Trophoblast cell (in vitro differentiated cells and primary cell): ENCODE results near the gene IQSEC1.

Experiments
- DNase-seq, 2 donors: peaks; one replicate each; pipeline ENCODE4 v3.0.0-alpha.2; 2016
- H2AFZ ChIP-seq: 2 replicates; pipeline ENCODE4 v1.6.1; 2013; ENCODE audit warnings: low read length, moderate library complexity, mild to moderate bottlenecking; ENCODE audit not compliant: insufficient read depth, poor library complexity
- H2AK5ac ChIP-seq: 2 replicates; pipeline ENCODE4 v1.6.1; 2013; ENCODE audit warnings: mild to moderate bottlenecking, low read length
- H2BK120ac ChIP-seq: 2 replicates; pipeline ENCODE4 v1.6.1; 2013; ENCODE audit warnings: low read length, mild to moderate bottlenecking, moderate library complexity; ENCODE audit not compliant: insufficient read depth, poor library complexity
- H2BK12ac ChIP-seq: 2 replicates; pipeline ENCODE4 v1.6.1; 2013; ENCODE audit warnings: mild to moderate bottlenecking, low read length, moderate library complexity
- H2BK5ac ChIP-seq: 2 replicates; pipeline ENCODE4 v1.6.1; 2013; ENCODE audit warnings: low read length, low read depth, moderate library complexity, mild to moderate bottlenecking; ENCODE audit not compliant: poor library complexity
- H3K14ac ChIP-seq: 2 replicates; pipeline ENCODE4 v1.6.1; 2013; ENCODE audit warnings: mild to moderate bottlenecking, low read length
- H3K18ac ChIP-seq: 2 replicates; pipeline ENCODE4 v1.6.1; 2013; ENCODE audit warnings: mild to moderate bottlenecking, low read length
- H3K23ac ChIP-seq: 2 replicates; pipeline ENCODE4 v1.6.1; 2013; ENCODE audit warnings: low read length
- H3K27ac ChIP-seq: 2 replicates; pipeline ENCODE4 v1.5.1; 2013; ENCODE audit warnings: low read depth, mild to moderate bottlenecking, inconsistent platforms, low read length, moderate library complexity
- H3K27me3 ChIP-seq: 2 replicates; pipeline ENCODE4 v1.6.1; 2013; ENCODE audit warnings: inconsistent platforms, mild to moderate bottlenecking, low read length, moderate library complexity; ENCODE audit not compliant: insufficient read depth
- H3K36me3 ChIP-seq, 2 experiments: 1 replicate in 1 of 2; 2 replicates in 1 of 2; pipeline ENCODE4 v1.6.1; 2013; ENCODE audit warnings: low read length in 2 of 2, mild to moderate bottlenecking in 2 of 2, moderate library complexity in 1 of 2; ENCODE audit not compliant: insufficient read depth in 2 of 2, control insufficient read depth in 1 of 2
- H3K4ac ChIP-seq: 2 replicates; pipeline ENCODE4 v1.6.1; 2013; ENCODE audit warnings: low read depth, mild to moderate bottlenecking, low read length, moderate library complexity
- H3K4me1 ChIP-seq, 2 experiments: 1 replicate in 1 of 2; 2 replicates in 1 of 2; pipeline ENCODE4 v1.6.1; 2013; ENCODE audit warnings: low read length in 2 of 2, mild to moderate bottlenecking in 2 of 2, moderate library complexity in 1 of 2; ENCODE audit not compliant: insufficient read depth in 2 of 2, control insufficient read depth in 1 of 2
- H3K4me2 ChIP-seq: 2 replicates; pipeline ENCODE4 v1.6.1; 2013; ENCODE audit warnings: inconsistent platforms, mild to moderate bottlenecking, low read length, moderate library complexity
- H3K4me3 ChIP-seq: 2 replicates; pipeline ENCODE4 v1.5.1; 2013; ENCODE audit warnings: mild to moderate bottlenecking, low read depth, low read length, inconsistent platforms
- H3K79me1 ChIP-seq: one replicate; pipeline ENCODE4 v1.6.1; 2013; ENCODE audit warnings: low read length
- H3K79me2 ChIP-seq: 2 replicates; pipeline ENCODE4 v1.6.1; 2013; ENCODE audit warnings: low read length, mild to moderate bottlenecking; ENCODE audit not compliant: control insufficient read depth, insufficient read depth, poor library complexity
- H3K9ac ChIP-seq: 2 replicates; pipeline ENCODE4 v1.6.1; 2013; ENCODE audit warnings: mild to moderate bottlenecking, low read length
- H3K9me3 ChIP-seq: 2 replicates; pipeline ENCODE4 v1.6.1; 2013; ENCODE audit warnings: low read depth, mild to moderate bottlenecking, control low read depth, inconsistent platforms, low read length; ENCODE audit not compliant: insufficient read depth
- H4K12ac ChIP-seq: 2 replicates; pipeline ENCODE4 v1.6.1; 2013; ENCODE audit warnings: low read depth, mild to moderate bottlenecking, low read length, moderate library complexity
- H4K8ac ChIP-seq: 2 replicates; pipeline ENCODE4 v1.6.1; 2013; ENCODE audit warnings: low read depth, mild to moderate bottlenecking, low read length, moderate library complexity
- H4K91ac ChIP-seq: one replicate; pipeline ENCODE4 v1.6.1; 2013; ENCODE audit warnings: low read depth, mild to moderate bottlenecking, low read length, moderate library complexity
- WGBS: extraction: QIAGEN DNeasy Blood & Tissue Kit; methylation state at CpG from one replicate; pipeline ENCODE4 v1.1.7; 2013; ENCODE audit warnings: missing lambda C conversion rate; ENCODE audit not compliant: insufficient read length, insufficient coverage; ENCODE audit errors: extremely low coverage; 5-methylcytosine and 5-hydroxymethylcytosine counted together

The IQSEC1 gene

DNA sequence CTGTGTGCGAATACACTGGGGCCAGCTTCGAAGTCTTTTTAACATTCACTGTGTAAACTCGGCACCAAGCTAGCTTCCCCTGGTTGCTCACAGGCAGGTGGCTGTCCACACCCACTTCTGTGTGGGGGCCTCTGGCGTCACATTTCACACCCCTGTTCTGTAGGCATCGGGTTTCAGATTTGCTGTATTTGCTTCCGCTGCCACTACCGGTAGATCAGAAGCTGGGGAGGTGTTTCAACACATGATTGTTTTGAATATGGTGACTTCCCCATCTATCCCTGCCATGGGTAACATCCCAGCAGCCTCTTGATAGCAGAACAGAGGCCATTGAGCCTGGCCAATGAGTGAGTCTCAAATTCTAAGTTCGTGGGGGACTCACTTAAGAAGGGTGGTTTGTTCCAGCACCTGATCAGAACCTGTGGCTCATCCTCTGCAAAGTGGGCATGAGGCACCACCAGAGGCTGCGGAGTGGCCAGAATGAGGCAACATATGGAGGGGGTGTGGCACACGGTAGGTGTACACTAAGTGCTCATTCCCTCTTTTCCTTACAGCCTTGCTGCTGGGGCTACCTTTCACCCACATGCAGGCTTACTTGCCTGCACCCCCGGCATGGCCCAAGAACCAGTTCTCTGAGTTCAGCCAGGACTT lies 61.5 kb downstream of the IQSEC1 start:
- Histone ChIP-seq H3K23ac (no peak overlapping the region), H3K9ac (no peak overlapping the region), H4K8ac (no peak overlapping the region), H3K18ac (no peak overlapping the region), H4K12ac (no peak overlapping the region), H3K36me3 (no peaks in the 10 kb centered on the region), H3K79me2 (no peaks in the 10 kb centered on the region), H2BK12ac (no peak overlapping the region), H3K79me1 (peaks cover 2% of the 10 kb centered on the region), H3K14ac (no peak overlapping the region), H3K27me3 (no peaks in the 10 kb centered on the region), H3K4me2 (no peak overlapping the region), H2BK120ac (no peak overlapping the region), H3K27ac (no peak overlapping the region), H3K4ac (no peak overlapping the region), H2BK5ac (no peak overlapping the region), H2AK5ac (no peak overlapping the region), H4K91ac (no peak overlapping the region), H3K9me3 (peaks cover 2% of the 10 kb centered on the region), H2AFZ (no peak overlapping the region), H3K4me1 (peaks cover 18 to 20% of the 10 kb centered on the region in 2 experiments), H3K4me3 (no peak overlapping the region)
- no peak for DNase-seq
- WGBS, result no CpG with 5 or more reads among the region's 11 CpGs

- Histone ChIP-seq H3K27ac (no peak overlapping the region), H3K79me2 (no peaks in the 10 kb centered on the region), H3K4me3 (no peak overlapping the region), H3K79me1 (peaks cover 2% of the 10 kb centered on the region), H4K8ac (no peak overlapping the region), H3K27me3 (no peaks in the 10 kb centered on the region), H2BK5ac (no peak overlapping the region), H2AFZ (no peak overlapping the region), H2AK5ac (no peak overlapping the region), H3K18ac (no peak overlapping the region), H3K23ac (no peak overlapping the region), H3K4me1 (peaks cover 15 to 19% of the 10 kb centered on the region in 2 experiments), H3K14ac (no peak overlapping the region), H3K9me3 (peaks cover 2% of the 10 kb centered on the region), H3K36me3 (no peaks in the 10 kb centered on the region), H2BK120ac (no peak overlapping the region), H4K91ac (no peak overlapping the region), H2BK12ac (no peak overlapping the region), H3K9ac (no peak overlapping the region), H4K12ac (no peak overlapping the region), H3K4ac (no peak overlapping the region), H3K4me2 (no peak overlapping the region)
- no CpG with 5 or more reads among the region's 4 CpGs for WGBS
- no peak for DNase-seq
Observed at GRCh38 chr3:13010780-13011572, 62.3 kb downstream of the IQSEC1 start.

DNA sequence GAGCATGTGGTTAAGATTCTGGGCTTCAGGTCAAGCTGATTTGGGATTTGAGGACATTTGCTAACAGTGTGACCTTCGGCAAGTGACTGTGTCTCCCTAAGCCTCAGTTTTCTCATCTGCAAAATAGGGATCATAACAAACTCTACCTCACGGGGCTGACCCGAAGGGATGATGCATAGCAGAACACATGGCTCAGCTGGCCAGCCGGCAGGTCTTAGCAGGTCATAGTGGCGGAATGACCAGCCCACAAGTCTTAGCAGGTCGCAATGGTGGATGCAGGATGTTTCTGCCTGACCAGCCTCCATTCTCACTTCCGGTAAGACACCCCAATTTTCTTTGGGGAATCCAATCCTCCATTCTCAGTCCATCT lies 63.3 kb downstream of the IQSEC1 start:
- Histone ChIP-seq H3K27me3 (no peaks in the 10 kb centered on the region), H3K4me1 (peaks cover 15 to 16% of the 10 kb centered on the region in 2 experiments), H3K9me3 (no peaks in the 10 kb centered on the region), H3K18ac (no peak overlapping the region), H2BK5ac (no peak overlapping the region), H2AK5ac (no peak overlapping the region), H2AFZ (no peak overlapping the region), H3K14ac (no peak overlapping the region), H3K4ac (no peak overlapping the region), H3K4me3 (no peak overlapping the region), H3K23ac (no peak overlapping the region), H3K36me3 (no peaks in the 10 kb centered on the region), H4K12ac (no peak overlapping the region), H3K27ac (no peak overlapping the region), H4K91ac (no peak overlapping the region), H3K9ac (no peak overlapping the region), H2BK12ac (no peak overlapping the region), H3K79me2 (no peaks in the 10 kb centered on the region), H2BK120ac (no peak overlapping the region), H3K79me1 (peaks cover 2% of the 10 kb centered on the region), H3K4me2 (no peak overlapping the region), H4K8ac (no peak overlapping the region)
- WGBS, result no CpG with 5 or more reads among the region's 7 CpGs
- no peak for DNase-seq

- Histone ChIP-seq H4K91ac (no peak overlapping the region), H3K79me1 (peaks cover 2% of the 10 kb centered on the region), H3K4me2 (no peak overlapping the region), H2BK12ac (no peak overlapping the region), H3K27me3 (no peaks in the 10 kb centered on the region), H3K9me3 (no peaks in the 10 kb centered on the region), H4K12ac (no peak overlapping the region), H3K4me1 (peaks cover 13 to 14% of the 10 kb centered on the region in 2 experiments), H3K27ac (no peak overlapping the region), H3K9ac (no peak overlapping the region), H3K4me3 (no peak overlapping the region), H2BK5ac (no peak overlapping the region), H2BK120ac (no peak overlapping the region), H3K23ac (no peak overlapping the region), H3K4ac (no peak overlapping the region), H2AFZ (no peak overlapping the region), H3K18ac (no peak overlapping the region), H3K14ac (no peak overlapping the region), H4K8ac (no peak overlapping the region), H3K79me2 (no peaks in the 10 kb centered on the region), H2AK5ac (no peak overlapping the region), H3K36me3 (no peaks in the 10 kb centered on the region)
- no CpG with 5 or more reads among the region's 16 CpGs for WGBS
- DNase-seq, result peak in 1 of 2 donors; percentile 39
Observed at GRCh38 chr3:13009132-13009945, 63.9 kb downstream of the IQSEC1 start.
